Endothelial cell of umbilical vein (primary cell): ENCODE data around the gene BBS2.

Experiments used
- POLR2A ChIP-seq: IDR thresholded peaks from 2 replicates; pipeline ENCODE4 v1.6.1; 2012; ENCODE audit warnings: low read depth, mild to moderate bottlenecking, control low read depth, low read length
- TF ChIP-seq, protein P1 (sequence below), 2 donors: IDR thresholded peaks; 1 replicate in 1 of 2; 2 replicates in 1 of 2; pipeline ENCODE4 v1.5.1; 2011; ENCODE audit warnings: low read length in 2 of 2, mild to moderate bottlenecking in 2 of 2, moderate library complexity in 2 of 2, control low read depth in 1 of 2, inconsistent platforms in 1 of 2, low read depth in 1 of 2; ENCODE audit not compliant: insufficient read depth in 1 of 2; ENCODE audit errors: extremely low read depth in 1 of 2

DNA sequence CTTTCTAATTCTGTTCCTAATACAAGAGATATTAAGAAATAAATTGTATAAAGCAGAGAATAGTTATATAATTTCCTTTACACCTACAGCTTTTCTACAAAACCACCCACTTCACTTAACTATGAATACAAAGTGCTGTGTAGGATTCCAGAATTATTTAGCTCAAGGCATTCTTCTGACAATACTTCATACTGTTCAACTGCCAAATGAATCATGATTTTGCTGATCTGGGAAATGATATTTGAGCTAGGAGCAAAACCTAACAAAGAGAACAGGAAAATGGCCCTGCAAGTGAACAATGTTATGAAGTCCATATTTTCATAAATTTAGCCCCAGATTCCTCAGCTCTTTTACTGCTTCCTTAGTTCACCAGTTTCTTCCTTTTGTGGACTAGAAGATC is 12.9 kb downstream of the BBS2 start:
- TF ChIP-seq, protein P1, sequence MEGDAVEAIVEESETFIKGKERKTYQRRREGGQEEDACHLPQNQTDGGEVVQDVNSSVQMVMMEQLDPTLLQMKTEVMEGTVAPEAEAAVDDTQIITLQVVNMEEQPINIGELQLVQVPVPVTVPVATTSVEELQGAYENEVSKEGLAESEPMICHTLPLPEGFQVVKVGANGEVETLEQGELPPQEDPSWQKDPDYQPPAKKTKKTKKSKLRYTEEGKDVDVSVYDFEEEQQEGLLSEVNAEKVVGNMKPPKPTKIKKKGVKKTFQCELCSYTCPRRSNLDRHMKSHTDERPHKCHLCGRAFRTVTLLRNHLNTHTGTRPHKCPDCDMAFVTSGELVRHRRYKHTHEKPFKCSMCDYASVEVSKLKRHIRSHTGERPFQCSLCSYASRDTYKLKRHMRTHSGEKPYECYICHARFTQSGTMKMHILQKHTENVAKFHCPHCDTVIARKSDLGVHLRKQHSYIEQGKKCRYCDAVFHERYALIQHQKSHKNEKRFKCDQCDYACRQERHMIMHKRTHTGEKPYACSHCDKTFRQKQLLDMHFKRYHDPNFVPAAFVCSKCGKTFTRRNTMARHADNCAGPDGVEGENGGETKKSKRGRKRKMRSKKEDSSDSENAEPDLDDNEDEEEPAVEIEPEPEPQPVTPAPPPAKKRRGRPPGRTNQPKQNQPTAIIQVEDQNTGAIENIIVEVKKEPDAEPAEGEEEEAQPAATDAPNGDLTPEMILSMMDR (IDR thresholded peaks at IDR 0.05; ENCODE audit: extremely low read depth in 1 of 2, insufficient read depth in 1 of 2, low read depth in 1 of 2, low read length in 2 of 2): no peak
- no peak for TF ChIP-seq POLR2A
